OCI-LY1 (cell line): ENCODE measurements around the gene MEPCE.
"Not testable (repeated sequence)": the region's sequence is repeated elsewhere in the genome, so short reads cannot be mapped to it uniquely, and the experiment has no call there.

Experiments used
- CTCF ChIP-seq: fragments of 200-600 bp; sonication (generic), shearing (Covaris generic); IDR thresholded peaks from 2 replicates; pipeline ENCODE4 v1.5.1; 2017; ENCODE audit warnings: mild to moderate bottlenecking, antibody characterized with exemption, low read length, moderate library complexity, mixed read lengths
- EZH2 ChIP-seq: fragments of 200-600 bp; sonication (generic), shearing (Covaris generic); IDR thresholded peaks from 2 replicates; pipeline ENCODE4 v1.8.0; 2017; ENCODE audit warnings: borderline replicate concordance, mixed run types, mild to moderate bottlenecking, antibody characterized with exemption, low read length, moderate library complexity, mixed read lengths

- not testable (repeated sequence) for TF ChIP-seq CTCF, EZH2
Measured at GRCh38 chr7:100382234-100382853, 47.3 kb upstream of the MEPCE start.
